Hematopoietic multipotent progenitor cell treated with erythropoietin and hydrocortisone succinate and interleukin-3 and kit ligand, for 8 days (in vitro differentiated cells): Measurements from ENCODE around the gene CHRNB2.

Experiments used
- DNase-seq: peaks from one replicate; pipeline ENCODE4 v3.0.0-alpha.2; 2015

The CHRNB2 gene

GRCh38 chr1:154553056-154554030 is 14.2 kb upstream of the CHRNB2 start:
- no peak for DNase-seq

DNA sequence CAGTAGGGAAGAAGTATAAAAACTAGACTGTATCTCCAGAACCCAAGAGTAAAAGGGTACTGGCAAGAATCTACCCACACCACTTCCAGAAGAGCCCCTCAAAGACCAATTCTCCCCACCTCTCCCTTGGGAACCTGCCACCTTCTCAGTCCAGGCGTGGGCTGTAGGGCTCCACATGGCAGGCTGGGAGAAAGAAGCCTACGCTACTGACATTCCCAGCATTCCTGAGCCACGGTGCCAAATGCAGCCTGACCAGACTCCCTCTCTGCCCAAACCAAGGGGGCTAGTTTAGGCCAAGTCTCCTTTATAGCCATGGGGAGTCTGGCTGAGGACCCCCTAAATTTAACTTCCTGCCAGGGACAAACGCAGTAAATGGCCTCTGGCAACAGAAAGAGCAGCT is 11.2 kb upstream of the CHRNB2 start:
- DNase-seq, result no peak

- DNase-seq, result no peak
Measured at GRCh38 chr1:154557248-154557938, 10.2 kb upstream of the CHRNB2 start.

GRCh38 chr1:154557939-154558719 is 9.4 kb upstream of the CHRNB2 start, which contains the start of gene UBE2Q1:
Gene UBE2Q1 (minus strand): TSS chr1:154558662. CDS start chr1:154558553, 109 bp downstream.
- no peak for DNase-seq

GRCh38 chr1:154558720-154559465 is 8.7 kb upstream of the CHRNB2 start:
- DNase-seq, result peak; percentile 98

DNA sequence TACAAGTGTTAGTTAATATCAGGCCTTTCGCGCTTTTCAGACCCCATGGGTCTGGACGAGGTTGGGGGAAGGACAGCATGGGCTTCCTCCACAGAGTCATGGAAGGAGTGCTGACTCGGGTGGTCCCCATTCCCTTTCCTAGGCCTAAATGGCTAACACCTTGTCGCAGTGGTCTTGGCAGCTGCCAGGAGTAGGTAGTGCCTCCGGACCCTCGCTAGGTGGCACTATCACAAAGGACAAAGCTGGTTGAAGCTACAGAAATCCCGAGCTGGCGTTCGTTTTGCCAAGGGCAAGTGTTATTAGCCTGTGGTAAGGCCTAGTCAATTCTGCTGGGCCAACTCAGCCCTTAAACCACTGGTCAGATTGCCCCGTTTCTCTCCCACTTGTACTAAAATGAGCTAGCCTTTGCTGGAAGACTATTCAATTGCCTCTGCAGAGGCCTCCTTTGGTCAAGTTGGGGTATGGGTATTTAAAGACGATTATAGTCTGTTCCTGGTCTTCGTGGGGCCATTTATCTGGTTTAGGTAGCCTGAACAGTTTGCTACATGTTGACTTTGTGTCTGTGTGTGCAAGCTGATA is 8.0 kb upstream of the CHRNB2 start:
- DNase-seq, result peak; percentile 94

DNA sequence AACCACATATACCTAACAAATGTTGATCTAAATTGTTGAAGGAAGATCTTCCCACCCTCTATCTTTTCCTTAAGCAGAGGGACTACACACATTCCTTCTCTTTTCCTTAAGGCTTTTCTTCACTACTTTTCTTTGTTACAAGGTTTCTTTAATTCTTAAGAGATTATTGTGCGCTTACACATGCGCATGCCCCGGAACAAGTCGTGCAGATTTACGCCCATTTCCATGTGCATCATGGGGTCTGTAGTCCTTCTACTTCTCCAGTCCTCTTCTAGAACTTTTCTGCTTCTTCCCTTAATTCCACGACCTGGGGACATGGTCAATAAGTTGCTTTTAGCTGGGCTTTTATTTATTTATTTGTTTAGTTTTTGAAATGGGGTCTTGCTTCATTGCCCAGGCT is 1.7 kb upstream of the CHRNB2 start:
- no peak for DNase-seq

DNA sequence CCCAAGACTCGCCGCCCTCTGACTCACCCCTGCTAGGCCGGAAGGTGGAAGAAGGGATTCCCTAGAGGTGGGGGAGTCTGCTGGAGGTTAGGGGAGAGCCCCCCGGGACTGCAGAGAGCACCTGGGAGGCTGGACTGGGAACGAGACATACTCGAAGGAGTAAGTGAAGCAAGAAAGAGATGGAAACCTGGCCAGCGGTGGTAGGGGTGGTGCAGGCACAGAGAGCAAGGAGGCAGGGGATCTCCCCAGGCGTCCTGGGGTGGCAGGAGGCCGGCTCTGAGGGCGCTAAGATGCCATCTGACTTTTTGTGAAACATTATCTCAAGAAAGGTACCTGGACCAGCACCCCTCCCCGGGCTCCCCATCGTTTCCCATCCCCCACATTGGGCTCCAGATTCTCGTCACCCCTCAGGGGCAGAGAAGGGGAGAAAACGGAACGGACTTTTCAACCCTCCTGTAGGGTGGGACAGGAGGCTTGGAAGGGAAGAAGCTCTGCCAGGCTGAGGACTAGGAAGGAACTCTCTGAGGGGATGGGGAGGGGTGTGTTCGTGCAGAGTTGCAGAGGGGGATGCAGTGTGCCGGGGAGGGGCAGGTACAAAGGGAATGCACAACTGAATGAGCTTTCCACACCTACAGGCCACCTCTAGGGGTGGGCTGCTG is 708 bp downstream of the CHRNB2 start:
- DNase-seq, result no peak

DNA sequence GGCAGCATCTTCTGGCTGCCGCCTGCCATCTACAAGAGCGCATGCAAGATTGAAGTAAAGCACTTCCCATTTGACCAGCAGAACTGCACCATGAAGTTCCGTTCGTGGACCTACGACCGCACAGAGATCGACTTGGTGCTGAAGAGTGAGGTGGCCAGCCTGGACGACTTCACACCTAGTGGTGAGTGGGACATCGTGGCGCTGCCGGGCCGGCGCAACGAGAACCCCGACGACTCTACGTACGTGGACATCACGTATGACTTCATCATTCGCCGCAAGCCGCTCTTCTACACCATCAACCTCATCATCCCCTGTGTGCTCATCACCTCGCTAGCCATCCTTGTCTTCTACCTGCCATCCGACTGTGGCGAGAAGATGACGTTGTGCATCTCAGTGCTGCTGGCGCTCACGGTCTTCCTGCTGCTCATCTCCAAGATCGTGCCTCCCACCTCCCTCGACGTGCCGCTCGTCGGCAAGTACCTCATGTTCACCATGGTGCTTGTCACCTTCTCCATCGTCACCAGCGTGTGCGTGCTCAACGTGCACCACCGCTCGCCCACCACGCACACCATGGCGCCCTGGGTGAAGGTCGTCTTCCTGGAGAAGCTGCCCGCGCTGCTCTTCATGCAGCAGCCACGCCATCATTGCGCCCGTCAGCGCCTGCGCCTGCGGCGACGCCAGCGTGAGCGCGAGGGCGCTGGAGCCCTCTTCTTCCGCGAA is 3.8 kb downstream of the CHRNB2 start:
- DNase-seq, result no peak

GRCh38 chr1:154571964-154572288 is 4.3 kb downstream of the CHRNB2 start:
- no peak for DNase-seq

- DNase-seq, result no peak
Measured at GRCh38 chr1:154572468-154573167, 5.0 kb downstream of the CHRNB2 start.

DNA sequence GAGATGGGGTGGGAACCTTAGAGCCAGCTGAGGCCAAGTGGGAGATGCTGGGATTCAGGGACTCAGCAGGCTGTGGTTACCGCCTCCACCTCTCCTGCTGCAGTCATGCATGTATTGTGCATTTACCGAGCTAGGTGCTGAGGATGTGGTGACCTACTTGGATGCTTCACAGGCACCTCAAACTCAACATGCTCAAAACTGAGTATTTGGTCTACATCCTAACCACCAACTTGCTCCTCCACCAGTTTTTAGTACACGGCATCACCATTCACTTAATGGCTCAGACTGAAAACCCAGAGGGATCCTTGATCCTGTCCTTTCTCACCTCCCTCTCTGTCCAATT is 5.6 kb downstream of the CHRNB2 start:
- DNase-seq, result no peak

GRCh38 chr1:154574716-154575115 is 7.1 kb downstream of the CHRNB2 start:
- DNase-seq, result peak; percentile 66

DNA sequence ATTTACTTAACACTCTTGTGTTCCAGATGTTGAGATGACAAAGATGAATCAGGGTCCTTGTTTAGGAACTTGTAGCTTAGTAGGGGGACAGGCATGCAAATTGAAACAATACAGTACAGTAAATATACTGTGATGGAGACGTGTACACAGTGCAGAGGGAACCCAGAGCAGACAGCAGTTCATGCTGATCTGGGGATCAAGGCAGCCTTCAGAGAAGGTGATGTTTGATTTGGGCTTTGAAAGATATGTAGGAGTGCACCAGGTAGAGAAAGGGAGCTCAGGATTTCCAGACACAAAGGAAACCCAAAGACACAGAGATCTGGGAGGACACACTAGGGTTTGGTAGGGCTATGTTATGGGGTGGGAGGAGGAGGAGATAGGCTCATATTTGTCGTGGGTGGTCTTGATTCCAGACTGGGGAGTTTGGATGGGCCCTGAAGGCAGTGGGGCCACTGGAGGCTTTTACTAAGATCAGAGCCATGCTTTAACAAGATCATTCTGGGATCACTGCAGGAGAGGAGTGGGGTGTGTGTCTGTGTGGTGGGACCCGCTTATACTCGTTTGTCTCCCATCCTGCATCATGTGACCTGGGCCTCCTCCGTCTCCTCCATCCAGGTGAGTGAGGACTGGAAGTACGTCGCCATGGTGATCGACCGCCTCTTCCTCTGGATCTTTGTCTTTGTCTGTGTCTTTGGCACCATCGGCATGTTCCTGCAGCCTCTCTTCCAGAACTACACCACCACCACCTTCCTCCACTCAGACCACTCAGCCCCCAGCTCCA is 7.8 kb downstream of the CHRNB2 start:
- DNase-seq, result no peak

GRCh38 chr1:154575951-154576566 is 8.5 kb downstream of the CHRNB2 start:
- no peak for DNase-seq

DNA sequence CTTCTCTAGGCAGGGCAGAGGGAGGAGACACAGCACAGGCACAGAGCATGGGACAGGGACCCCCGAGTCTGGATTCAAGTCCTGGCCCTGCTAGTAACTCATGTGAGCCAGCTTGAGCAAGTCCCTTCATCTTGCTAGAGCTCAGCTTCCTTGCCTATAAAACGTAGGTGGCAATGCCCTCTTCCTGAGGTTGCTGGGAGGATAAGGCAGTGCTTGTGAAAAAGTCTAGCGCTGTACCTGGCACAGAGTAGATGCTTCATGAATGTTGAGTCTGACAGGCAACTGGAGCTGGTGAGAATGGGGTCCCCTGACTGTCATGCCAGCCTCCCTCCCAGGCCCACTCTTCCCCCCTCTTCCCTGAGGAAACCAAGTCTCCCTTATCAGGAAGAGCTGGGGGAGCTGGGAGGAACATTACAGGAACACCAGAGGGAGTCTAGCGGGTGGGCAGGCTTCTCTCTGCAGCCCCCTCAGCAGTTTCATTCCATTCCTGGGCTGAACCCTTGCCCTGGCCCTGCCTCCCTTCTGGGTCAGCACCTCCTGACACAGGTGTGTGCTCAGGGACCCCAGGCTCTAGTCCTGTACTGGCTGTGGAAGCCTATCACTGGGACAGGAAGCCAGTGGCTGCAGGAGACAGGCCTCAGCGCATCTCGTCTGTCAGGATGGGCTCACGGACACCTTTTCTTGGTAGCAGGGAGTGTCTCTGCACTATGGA is 9.9 kb downstream of the CHRNB2 start:
- no peak for DNase-seq

GRCh38 chr1:154578058-154578418 is 10.5 kb downstream of the CHRNB2 start:
- no peak for DNase-seq

DNA sequence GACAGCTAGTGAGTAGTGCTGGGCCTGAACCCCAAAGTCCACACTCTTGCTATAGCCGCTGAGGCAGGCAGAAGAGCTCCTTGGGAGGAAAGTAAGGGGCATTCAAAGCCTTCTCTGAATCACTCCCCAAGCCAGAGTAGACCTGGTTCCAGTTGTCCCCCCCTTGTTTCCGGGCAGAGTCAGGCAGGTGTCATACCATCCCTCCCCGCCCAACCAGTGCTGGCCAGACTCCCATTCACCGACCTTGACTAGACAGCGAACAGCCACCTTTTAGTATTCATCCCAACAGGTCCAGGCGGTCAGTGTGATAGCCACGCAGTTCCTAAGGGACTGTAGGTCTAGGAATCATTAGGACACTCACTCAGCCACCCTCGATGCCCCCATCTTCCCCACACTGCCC is 11.8 kb downstream of the CHRNB2 start:
- DNase-seq, result no peak

DNA sequence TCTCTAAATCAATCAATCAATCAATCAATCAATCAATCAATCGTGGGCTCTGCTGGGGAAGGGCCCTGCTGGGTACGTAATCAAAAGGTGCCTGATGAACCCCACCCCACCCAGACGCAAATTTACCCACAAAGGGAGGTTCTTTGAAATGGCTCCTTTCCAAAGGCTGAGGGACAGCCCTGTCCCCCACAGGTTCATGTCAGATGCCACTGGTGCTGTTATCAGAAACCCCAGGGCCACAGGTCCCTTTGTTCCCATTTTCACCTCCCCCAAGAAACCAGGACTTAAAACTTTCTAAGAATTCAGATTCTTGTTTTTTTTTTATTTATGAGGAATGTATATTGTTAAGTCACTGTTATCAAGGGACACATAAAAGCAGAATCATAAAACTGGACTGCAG is 14.2 kb downstream of the CHRNB2 start:
- DNase-seq, result peak; percentile 74
